SU-DHL-6 (cell line): ENCODE measurements around the gene PANK3.

Source experiments
- CTCF ChIP-seq: fragments of 200-600 bp; sonication (generic); IDR thresholded peaks from one replicate; pipeline ENCODE4 v1.5.1; 2017; ENCODE audit warnings: antibody characterized with exemption, mild to moderate bottlenecking, low read length, moderate library complexity; ENCODE audit not compliant: insufficient read depth, poor library complexity, severe bottlenecking
- EZH2phosphoT487 ChIP-seq: fragments of 200-600 bp; sonication (generic), shearing (Covaris generic); conservative IDR thresholded peaks from 2 replicates; pipeline ENCODE4 v1.6.1; 2018; ENCODE audit warnings: mild to moderate bottlenecking, antibody characterized with exemption, low read length, moderate library complexity, mixed read lengths

DNA sequence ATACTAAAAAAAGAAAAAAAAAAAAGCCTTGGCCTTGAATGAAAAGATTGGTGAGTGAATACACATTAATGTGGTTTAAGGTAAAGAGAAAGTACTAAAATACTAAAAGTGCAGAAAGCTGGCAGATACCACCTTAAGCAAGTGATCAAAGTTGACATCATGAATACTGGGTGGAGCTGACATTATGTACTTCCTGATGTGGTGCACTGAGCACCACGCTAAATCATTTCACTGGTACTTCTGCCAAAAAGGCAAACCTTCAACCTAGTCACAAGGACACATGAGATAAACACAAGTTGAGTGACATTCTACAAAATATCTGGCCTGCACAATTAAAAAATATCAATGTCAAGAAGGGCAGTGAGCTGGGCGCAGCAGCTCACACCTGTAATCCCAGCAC lies 33.8 kb upstream of the PANK3 start:
- no peak for TF ChIP-seq CTCF
- TF ChIP-seq EZH2phosphoT487: no peak
